Measurements from ENCODE around the gene EPAS1. TPM values are rescaled to one million over a fixed set of nuclear protein-coding genes. Genes with fewer than 3 reads are reported as not detected.

The EPAS1 gene
- total RNA-seq, 2 experiments from 2014 or later, result 4.2 to 5.4 TPM

GRCh38 chr2:46269544-46270273 is 27.5 kb upstream of the EPAS1 start:
- DNase-seq (no peak), ATAC-seq (ENCODE audit: poor library complexity) (no peak)
- H3K9me3 Mint-ChIP-seq, result no peaks in the 10 kb centered on the region
- CTCF ChIA-PET, result no interaction called here
- intact Hi-C loops (cut with DNase I, micrococcal nuclease), result no loop called here
- no peaks in the 10 kb centered on the region for H3K9me3 ChIP-seq (ENCODE audit: control insufficient read depth in 1 of 2, insufficient read depth in 1 of 2, low read length in 2 of 2)
- POLR2A ChIA-PET, result no interaction called here
- H3K4me3 ChIP-seq (ENCODE audit: low read length), result no peak overlapping the region
- no peak overlapping the region for H3K4me3 Mint-ChIP-seq
- no peak overlapping the region for H3K27ac Mint-ChIP-seq
- no peak overlapping the region for H3K27ac ChIP-seq (ENCODE audit: low read depth in 1 of 2, low read length in 2 of 2)
- no peaks in the 10 kb centered on the region for H3K36me3 ChIP-seq (ENCODE audit: insufficient read depth, low read length)
- H3K4me1 Mint-ChIP-seq (ENCODE audit: low read depth), result no peaks in the 10 kb centered on the region
- TF ChIP-seq CTCF (IDR thresholded peaks at IDR 0.05), result no peak
- no peaks in the 10 kb centered on the region for H3K4me1 ChIP-seq (ENCODE audit: insufficient read depth, low read length)
- H3K36me3 Mint-ChIP-seq (ENCODE audit: low read depth), result no peaks in the 10 kb centered on the region
- H3K27me3 Mint-ChIP-seq, result no peaks in the 10 kb centered on the region
- H3K27me3 ChIP-seq (ENCODE audit: control insufficient read depth in 1 of 2, insufficient read depth in 2 of 2, low read length in 2 of 2), result no peaks in the 10 kb centered on the region

- Histone ChIP-seq H3K27me3 (ENCODE audit: control insufficient read depth in 1 of 2, insufficient read depth in 2 of 2, low read length in 2 of 2) (no peaks in the 10 kb centered on the region), H3K9me3 (ENCODE audit: control insufficient read depth in 1 of 2, insufficient read depth in 1 of 2, low read length in 2 of 2) (no peaks in the 10 kb centered on the region), H3K4me1 (ENCODE audit: insufficient read depth, low read length) (no peaks in the 10 kb centered on the region), H3K4me3 (ENCODE audit: low read length) (no peak overlapping the region), H3K27ac (ENCODE audit: low read depth in 1 of 2, low read length in 2 of 2) (no peak overlapping the region), H3K36me3 (ENCODE audit: insufficient read depth, low read length) (no peaks in the 10 kb centered on the region)
- H3K36me3 Mint-ChIP-seq (ENCODE audit: low read depth), result no peaks in the 10 kb centered on the region
- ChIA-PET CTCF (no interaction called here), POLR2A (no interaction called here)
- ATAC-seq (ENCODE audit: poor library complexity) (no peak), DNase-seq (no peak)
- no peak overlapping the region for H3K27ac Mint-ChIP-seq
- H3K9me3 Mint-ChIP-seq, result no peaks in the 10 kb centered on the region
- H3K4me3 Mint-ChIP-seq, result no peak overlapping the region
- no peak for TF ChIP-seq CTCF (IDR thresholded peaks at IDR 0.05)
- intact Hi-C loops (cut with DNase I, micrococcal nuclease), result no loop called here
- no peaks in the 10 kb centered on the region for H3K27me3 Mint-ChIP-seq
- no peaks in the 10 kb centered on the region for H3K4me1 Mint-ChIP-seq (ENCODE audit: low read depth)
Measured at GRCh38 chr2:46270384-46270783, 26.8 kb upstream of the EPAS1 start.

- peaks cover 0 to 10% of the 10 kb centered on the region in 2 experiments for H3K9me3 ChIP-seq (ENCODE audit: control insufficient read depth in 1 of 2, insufficient read depth in 1 of 2, low read length in 2 of 2)
- no peak overlapping the region for H3K4me3 ChIP-seq (ENCODE audit: low read length)
- Mint-ChIP-seq H3K9me3 (no peaks in the 10 kb centered on the region), H3K27ac (no peak overlapping the region), H3K4me1 (ENCODE audit: low read depth) (peaks cover 16% of the 10 kb centered on the region), H3K27me3 (peaks cover 14% of the 10 kb centered on the region), H3K36me3 (ENCODE audit: low read depth) (no peaks in the 10 kb centered on the region), H3K4me3 (no peak overlapping the region)
- H3K4me1 ChIP-seq (ENCODE audit: insufficient read depth, low read length), result peaks cover 3% of the 10 kb centered on the region
- intact Hi-C loops (cut with DNase I, micrococcal nuclease), result no loop called here
- no peak for TF ChIP-seq CTCF (IDR thresholded peaks at IDR 0.05)
- no peak for ATAC-seq (ENCODE audit: poor library complexity)
- no peak for DNase-seq
- ChIA-PET CTCF (no interaction called here), POLR2A (no interaction called here)
- H3K27me3 ChIP-seq (ENCODE audit: control insufficient read depth in 1 of 2, insufficient read depth in 2 of 2, low read length in 2 of 2), result peaks cover 7 to 12% of the 10 kb centered on the region in 2 experiments
- no peaks in the 10 kb centered on the region for H3K36me3 ChIP-seq (ENCODE audit: insufficient read depth, low read length)
- H3K27ac ChIP-seq (ENCODE audit: low read depth in 1 of 2, low read length in 2 of 2), result no peak overlapping the region
Measured at GRCh38 chr2:46273225-46273863, 23.9 kb upstream of the EPAS1 start.

All from CD4-positive, alpha-beta T cell (primary cell).